ENCODE measurements around the gene EDEM2.
"Not testable (repeated sequence)": the region's sequence is repeated elsewhere in the genome, so short reads cannot be mapped to it uniquely, and the experiment has no call there.

Gene EDEM2

GRCh38 chr20:35088231-35089145 is 58.6 kb downstream of the EDEM2 start:
- H3K4me1 Mint-ChIP-seq = peaks cover 67% of the 10 kb centered on the region
- no peak overlapping the region for H3K4me3 Mint-ChIP-seq
- no peak overlapping the region for H3K27ac Mint-ChIP-seq
- no peak for ATAC-seq
- no peaks in the 10 kb centered on the region for H3K27me3 Mint-ChIP-seq
- DNase-seq = no peak
- no peaks in the 10 kb centered on the region for H3K9me3 Mint-ChIP-seq

GRCh38 chr20:35087791-35088190 is 59.3 kb downstream of the EDEM2 start:
- Mint-ChIP-seq H3K4me3 (peak overlapping the region in 1 of 2 donors; percentile 20), H3K4me1 (peaks cover 63% of the 10 kb centered on the region), H3K27me3 (no peaks in the 10 kb centered on the region), H3K27ac (peak overlapping the region; percentile 31 to 62), H3K9me3 (no peaks in the 10 kb centered on the region)
- DNase-seq (no peak), ATAC-seq (no peak)

- no peaks in the 10 kb centered on the region for H3K9me3 Mint-ChIP-seq
- peaks cover 61% of the 10 kb centered on the region for H3K4me1 Mint-ChIP-seq
- peak overlapping the region in 1 of 2 donors; percentile 20 for H3K4me3 Mint-ChIP-seq
- no peak for DNase-seq
- peak overlapping the region; percentile 31 to 62 for H3K27ac Mint-ChIP-seq
- ATAC-seq = no peak
- H3K27me3 Mint-ChIP-seq = no peaks in the 10 kb centered on the region
These were observed 59.8 kb downstream of the EDEM2 start for GRCh38 chr20:35087355-35087754.

- peak in 1 of 2 donors; percentile 27 for DNase-seq
- H3K27ac Mint-ChIP-seq = peak overlapping the region; percentile 95 to 98
These were observed 61.5 kb downstream of the EDEM2 start for GRCh38 chr20:35085477-35086225.

GRCh38 chr20:35084998-35085397 is 62.1 kb downstream of the EDEM2 start:
- peaks cover 55% of the 10 kb centered on the region for H3K4me1 Mint-ChIP-seq
- no peaks in the 10 kb centered on the region for H3K27me3 Mint-ChIP-seq
- H3K4me3 Mint-ChIP-seq = peak overlapping the region; percentile 18 to 35
- H3K9me3 Mint-ChIP-seq = no peaks in the 10 kb centered on the region
- peak overlapping the region; percentile 95 to 98 for H3K27ac Mint-ChIP-seq
- no peak for DNase-seq
- ATAC-seq = no peak

More at GRCh38 chr20:35085477-35086225, 61.5 kb downstream of the EDEM2 start:
- H3K4me1 Mint-ChIP-seq = peaks cover 59% of the 10 kb centered on the region
- ATAC-seq = peak; percentile 99
- no peaks in the 10 kb centered on the region for H3K9me3 Mint-ChIP-seq
- H3K4me3 Mint-ChIP-seq = peak overlapping the region; percentile 18 to 37
- H3K27me3 Mint-ChIP-seq = no peaks in the 10 kb centered on the region

- DNase-seq, H3K27ac Mint-ChIP-seq, H3K9me3 Mint-ChIP-seq, ATAC-seq, H3K27me3 Mint-ChIP-seq, H3K4me3 Mint-ChIP-seq: not testable (repeated sequence)
- peaks cover 48% of the 10 kb centered on the region for H3K4me1 Mint-ChIP-seq
These were observed 66.8 kb downstream of the EDEM2 start for GRCh38 chr20:35080348-35080642.

GRCh38 chr20:35079472-35080347 is 67.4 kb downstream of the EDEM2 start:
- Mint-ChIP-seq H3K4me3 (peak overlapping the region in 1 of 2 donors; percentile 29), H3K4me1 (peaks cover 42% of the 10 kb centered on the region), H3K9me3 (peaks cover 0 to 4% of the 10 kb centered on the region in 2 donors), H3K27me3 (no peaks in the 10 kb centered on the region), H3K27ac (no peak overlapping the region)
- DNase-seq (no peak), ATAC-seq (no peak)

- Mint-ChIP-seq H3K27me3 (no peaks in the 10 kb centered on the region), H3K27ac (peak overlapping the region in 1 of 2 donors; percentile 6), H3K4me3 (no peak overlapping the region)
These were observed 69.3 kb downstream of the EDEM2 start for GRCh38 chr20:35077872-35078271.

GRCh38 chr20:35077341-35077740 is 69.8 kb downstream of the EDEM2 start:
- H3K9me3 Mint-ChIP-seq = peaks cover 0 to 10% of the 10 kb centered on the region in 2 donors
- H3K4me1 Mint-ChIP-seq = peaks cover 35% of the 10 kb centered on the region
- DNase-seq (no peak), ATAC-seq (no peak)
- H3K27ac Mint-ChIP-seq = peak overlapping the region; percentile 30 to 63
- no peaks in the 10 kb centered on the region for H3K27me3 Mint-ChIP-seq
- H3K4me3 Mint-ChIP-seq = no peak overlapping the region

More at GRCh38 chr20:35077872-35078271, 69.3 kb downstream of the EDEM2 start:
- H3K4me1 Mint-ChIP-seq = peaks cover 35% of the 10 kb centered on the region
- DNase-seq (no peak), ATAC-seq (no peak)
- peaks cover 0 to 10% of the 10 kb centered on the region in 2 donors for H3K9me3 Mint-ChIP-seq

GRCh38 chr20:35071436-35072153 is 75.5 kb downstream of the EDEM2 start:
- peaks cover 34% of the 10 kb centered on the region for H3K4me1 Mint-ChIP-seq
- DNase-seq, H3K27me3 Mint-ChIP-seq, H3K9me3 Mint-ChIP-seq, H3K4me3 Mint-ChIP-seq, ATAC-seq, H3K27ac Mint-ChIP-seq: not testable (repeated sequence)

- Mint-ChIP-seq H3K27ac (peak overlapping the region in 1 of 2 donors; percentile 58), H3K27me3 (no peaks in the 10 kb centered on the region), H3K9me3 (no peaks in the 10 kb centered on the region), H3K4me1 (peaks cover 65% of the 10 kb centered on the region), H3K4me3 (no peak overlapping the region)
- no peak for DNase-seq
- no peak for ATAC-seq
These were observed 80.9 kb downstream of the EDEM2 start for GRCh38 chr20:35066194-35066593.

Data from stimulated activated naive CD8-positive, alpha-beta T cell treated with anti-CD3 and anti-CD28 coated beads, Interleukin-15, amount 100 ng/mL, for 72 hours (primary cell).